Ishikawa (cell line): Measurements from ENCODE around the gene SMURF1.

Experiments used
- CEBPB ChIP-seq: IDR thresholded peaks from 2 replicates; pipeline ENCODE4 v1.6.1; 2012
- CREB1 ChIP-seq: IDR thresholded peaks from 2 replicates; pipeline ENCODE4 v1.6.1; 2012; ENCODE audit warnings: low read depth
- EP300 ChIP-seq: IDR thresholded peaks from 2 replicates; pipeline ENCODE4 v1.6.1; 2012; ENCODE audit warnings: borderline replicate concordance
- MAX ChIP-seq: IDR thresholded peaks from 2 replicates; pipeline ENCODE4 v1.6.1; 2012
- RAD21 ChIP-seq: IDR thresholded peaks from 2 replicates; pipeline ENCODE4 v1.6.1; 2012; ENCODE audit warnings: low read depth
- REST ChIP-seq: IDR thresholded peaks from 2 replicates; pipeline ENCODE4 v1.6.1; 2012; ENCODE audit warnings: low read depth, mild to moderate bottlenecking
- TAF1 ChIP-seq: IDR thresholded peaks from 2 replicates; pipeline ENCODE4 v1.6.1; 2012; ENCODE audit warnings: low read depth, mild to moderate bottlenecking
- YY1 ChIP-seq: IDR thresholded peaks from 2 replicates; pipeline ENCODE4 v1.6.1; 2012; ENCODE audit warnings: low read depth

GRCh38 chr7:99098286-99098823 is 45.6 kb downstream of the SMURF1 start:
- TF ChIP-seq CREB1 = no peak
- no peak for TF ChIP-seq TAF1
- TF ChIP-seq MAX = no peak
- TF ChIP-seq REST = no peak
- no peak for TF ChIP-seq YY1
- no peak for TF ChIP-seq RAD21
- TF ChIP-seq CEBPB = no peak
- TF ChIP-seq EP300 = no peak
